IPS-18c (cell line): ENCODE measurements around the gene CEP19.

Source experiments
- H3K4me3 ChIP-seq: 2 replicates; pipeline ENCODE4 v1.7.0; 2013; ENCODE audit warnings: low read depth, mild to moderate bottlenecking, low read length, moderate library complexity; ENCODE audit not compliant: insufficient read depth
- H3K9me3 ChIP-seq: one replicate; pipeline ENCODE4 v1.6.1; 2013; ENCODE audit warnings: mild to moderate bottlenecking, low read length, moderate library complexity; ENCODE audit not compliant: control insufficient read depth, insufficient read depth

CEP19 gene

GRCh38 chr3:196684548-196685407 lies 27.3 kb downstream of the CEP19 start:
- H3K9me3 ChIP-seq: no peaks in the 10 kb centered on the region
- no peak overlapping the region for H3K4me3 ChIP-seq

- no peaks in the 10 kb centered on the region for H3K9me3 ChIP-seq
Observed at GRCh38 chr3:196677931-196678330, 34.1 kb downstream of the CEP19 start.

GRCh38 chr3:196677353-196677752 lies 34.7 kb downstream of the CEP19 start:
- no peak overlapping the region for H3K4me3 ChIP-seq
- no peaks in the 10 kb centered on the region for H3K9me3 ChIP-seq

More at GRCh38 chr3:196677931-196678330, 34.1 kb downstream of the CEP19 start:
- no peak overlapping the region for H3K4me3 ChIP-seq

GRCh38 chr3:196673632-196674031 lies 38.4 kb downstream of the CEP19 start:
- H3K4me3 ChIP-seq: no peak overlapping the region
- no peaks in the 10 kb centered on the region for H3K9me3 ChIP-seq

GRCh38 chr3:196670339-196670738 lies 41.7 kb downstream of the CEP19 start:
- no peak overlapping the region for H3K4me3 ChIP-seq
- no peaks in the 10 kb centered on the region for H3K9me3 ChIP-seq

GRCh38 chr3:196667056-196667825 lies 44.8 kb downstream of the CEP19 start:
- Histone ChIP-seq H3K4me3 (no peak overlapping the region), H3K9me3 (no peaks in the 10 kb centered on the region)

- no peak overlapping the region for H3K4me3 ChIP-seq
- H3K9me3 ChIP-seq: no peaks in the 10 kb centered on the region
Observed at GRCh38 chr3:196666001-196666867, 45.8 kb downstream of the CEP19 start.

- Histone ChIP-seq H3K4me3 (no peak overlapping the region), H3K9me3 (no peaks in the 10 kb centered on the region)
Observed at GRCh38 chr3:196662711-196663571, 49.1 kb downstream of the CEP19 start.

- Histone ChIP-seq H3K9me3 (no peaks in the 10 kb centered on the region), H3K4me3 (no peak overlapping the region)
Observed at GRCh38 chr3:196662033-196662432, 50.0 kb downstream of the CEP19 start.

- Histone ChIP-seq H3K4me3 (no peak overlapping the region), H3K9me3 (no peaks in the 10 kb centered on the region)
Observed at GRCh38 chr3:196661400-196661799, 50.6 kb downstream of the CEP19 start.

- Histone ChIP-seq H3K4me3 (no peak overlapping the region; the same call in 1 of the 2 replicates), H3K9me3 (no peaks in the 10 kb centered on the region)
Observed at GRCh38 chr3:196660381-196661166, 51.5 kb downstream of the CEP19 start.

GRCh38 chr3:196659901-196660351 lies 52.1 kb downstream of the CEP19 start:
- Histone ChIP-seq H3K9me3 (no peaks in the 10 kb centered on the region), H3K4me3 (no peak overlapping the region; the same call in 1 of the 2 replicates)
